VCaP (cell line): Measurements from ENCODE around the gene NPAS4.

Experiments used
- H3K27ac ChIP-seq: fragments of 450-650 bp; 2 replicates; pipeline ENCODE4 v1.5.1; 2017
- CTCF ChIP-seq: fragments of 450-650 bp; conservative IDR thresholded peaks from 2 replicates; pipeline ENCODE4 v1.5.1; 2017; ENCODE audit warnings: mild to moderate bottlenecking, moderate library complexity

NPAS4 gene

GRCh38 chr11:66411323-66411722 lies 9.5 kb upstream of the NPAS4 start:
- no peak for TF ChIP-seq CTCF
- H3K27ac ChIP-seq, result no peak overlapping the region

- no peak for TF ChIP-seq CTCF
- no peak overlapping the region for H3K27ac ChIP-seq
Measured at GRCh38 chr11:66412110-66412509, 8.7 kb upstream of the NPAS4 start.

GRCh38 chr11:66413167-66413566 lies 7.7 kb upstream of the NPAS4 start:
- H3K27ac ChIP-seq, result no peak overlapping the region
- TF ChIP-seq CTCF, result no peak

- TF ChIP-seq CTCF, result no peak
- no peak overlapping the region for H3K27ac ChIP-seq
Measured at GRCh38 chr11:66414120-66414934, 6.5 kb upstream of the NPAS4 start.

- TF ChIP-seq CTCF, result no peak
- H3K27ac ChIP-seq, result no peak overlapping the region
Measured at GRCh38 chr11:66415423-66415822, 5.4 kb upstream of the NPAS4 start.

- no peak overlapping the region for H3K27ac ChIP-seq
Measured at GRCh38 chr11:66417000-66417399, 3.8 kb upstream of the NPAS4 start.

More at GRCh38 chr11:66417000-66417399, 3.8 kb upstream of the NPAS4 start:
- TF ChIP-seq CTCF, result no peak
